SK-N-SH (cell line): ENCODE data around the gene DNPEP. TPM values are rescaled to one million over a fixed set of nuclear protein-coding genes. Genes with fewer than 3 reads are reported as not detected.

Source experiments
- CTCF ChIA-PET: fragments of 300-600, 350-600 bp; formaldehyde crosslinking; extraction: SDS; loops from one replicate; lab custom pipeline; 2021; lab: Yijun Ruan, JAX
- POLR2A ChIA-PET: fragments of 350-600 bp; sonication (Branson Sonifier 250); formaldehyde crosslinking; extraction: SDS; loops from one replicate; lab custom pipeline; 2020; ENCODE audit warnings: antibody characterized with exemption, inconsistent platforms; lab: Yijun Ruan, JAX
- DNase-seq: peaks from one replicate; pipeline ENCODE4 v3.0.0; 2012
- H2AFZ ChIP-seq: fragments of 200-600 bp; sonication (generic); 2 replicates; pipeline ENCODE4 v1.8.1; 2016; ENCODE audit warnings: antibody characterized with exemption, mild to moderate bottlenecking, low read depth
- H3F3A ChIP-seq: fragments of 200-600 bp; sonication (generic); replicated peaks from 2 replicates; pipeline ENCODE3; 2016; ENCODE audit warnings: antibody characterized with exemption, mild to moderate bottlenecking; ENCODE audit not compliant: insufficient read depth
- H3K27ac ChIP-seq, 2 experiments: fragments of 200-500 bp in 1 of 2; fragments of 200-600 bp in 1 of 2; sonication (Bioruptor generic) in 1 of 2; sonication (generic), shearing (Covaris generic) in 1 of 2; 2 replicates each; pipeline versions ENCODE4 v1.5.1 to v1.6.1; 2014 to 2016; ENCODE audit warnings: low read depth in 2 of 2, inconsistent platforms in 1 of 2, low read length in 1 of 2, mild to moderate bottlenecking in 1 of 2, mixed read lengths in 1 of 2
- H3K27me3 ChIP-seq: fragments of 200-600 bp; sonication (generic), shearing (Covaris generic); 2 replicates; pipeline ENCODE4 v1.6.1; 2016; ENCODE audit warnings: mixed run types; ENCODE audit not compliant: insufficient read depth
- H3K36me3 ChIP-seq, 2 experiments: fragments of 200-500 bp in 1 of 2; fragments of 200-600 bp in 1 of 2; sonication (Bioruptor generic) in 1 of 2; sonication (generic) in 1 of 2; replicated peaks in 1 of 2; 2 replicates each; pipeline versions ENCODE3 to v1.5.1; 2014 to 2016; ENCODE audit warnings: low read length in 1 of 2, mild to moderate bottlenecking in 1 of 2; ENCODE audit not compliant: insufficient read depth in 2 of 2, control insufficient read depth in 1 of 2
- H3K4me1 ChIP-seq, 2 experiments: fragments of 200-500 bp in 1 of 2; fragments of 200-600 bp in 1 of 2; sonication (Bioruptor generic) in 1 of 2; sonication (generic), shearing (Covaris generic) in 1 of 2; 2 replicates each; pipeline versions ENCODE4 v1.5.1 to v1.6.1; 2014 to 2016; ENCODE audit warnings: low read depth in 1 of 2, low read length in 1 of 2, mixed run types in 1 of 2; ENCODE audit not compliant: insufficient read depth in 2 of 2, control insufficient read depth in 1 of 2
- H3K4me2 ChIP-seq: fragments of 200-600 bp; sonication (generic), shearing (Covaris generic); 2 replicates; pipeline ENCODE4 v1.6.1; 2017; ENCODE audit warnings: mixed run types
- H3K4me3 ChIP-seq, 2 experiments: fragments of 200-500 bp in 1 of 2; fragments of 200-600 bp in 1 of 2; sonication (Bioruptor generic) in 1 of 2; sonication (generic), shearing (Covaris generic) in 1 of 2; 2 replicates each; pipeline versions ENCODE4 v1.5.1 to v1.8.1; 2014 to 2016; ENCODE audit warnings: low read depth in 2 of 2, inconsistent platforms in 1 of 2, low read length in 1 of 2, mild to moderate bottlenecking in 1 of 2, mixed read lengths in 1 of 2, moderate library complexity in 1 of 2
- H3K79me2 ChIP-seq: fragments of 200-600 bp; sonication (generic); 2 replicates; pipeline ENCODE4 v1.8.1; 2017; ENCODE audit warnings: mild to moderate bottlenecking; ENCODE audit not compliant: insufficient read depth
- H3K9ac ChIP-seq: fragments of 200-600 bp; sonication (generic); 2 replicates; pipeline ENCODE4 v1.6.1; 2017; ENCODE audit warnings: mixed run types
- H3K9me2 ChIP-seq: fragments of 200-600 bp; sonication (generic); 2 replicates; pipeline ENCODE4 v1.6.1; 2017; ENCODE audit warnings: mixed run types
- H3K9me3 ChIP-seq: fragments of 200-600 bp; sonication (generic); 2 replicates; pipeline ENCODE4 v1.6.1; 2017; ENCODE audit warnings: mixed run types, mild to moderate bottlenecking, moderate library complexity
- H4K20me1 ChIP-seq: fragments of 200-600 bp; sonication (generic); 2 replicates; pipeline ENCODE4 v1.6.1; 2017; ENCODE audit warnings: mild to moderate bottlenecking, mixed run types; ENCODE audit not compliant: insufficient read depth
- CHD2 ChIP-seq: fragments of 150-350 bp; IDR thresholded peaks from 2 replicates; pipeline ENCODE4 v1.6.1; 2018; ENCODE audit warnings: low read length; ENCODE audit not compliant: partially characterized antibody
- EP300 ChIP-seq, 2 experiments: IDR thresholded peaks; 2 replicates each; pipeline versions ENCODE4 v1.4.0 to v1.6.1; 2012; ENCODE audit warnings: borderline replicate concordance in 1 of 2, low read depth in 1 of 2, low read length in 1 of 2
- FOSL2 ChIP-seq: IDR thresholded peaks from 2 replicates; pipeline ENCODE4 v1.4.0; 2012; ENCODE audit warnings: low read depth, mild to moderate bottlenecking, moderate library complexity, borderline replicate concordance
- FOXM1 ChIP-seq: IDR thresholded peaks from 2 replicates; pipeline ENCODE4 v1.4.0; 2012; ENCODE audit warnings: low read depth, mild to moderate bottlenecking
- GATA2 ChIP-seq: sonication (generic); formaldehyde crosslinking; IDR thresholded peaks from 2 replicates; pipeline ENCODE4 v1.5.0; 2020; ENCODE audit warnings: mild to moderate bottlenecking, missing genetic modification reagents
- JUND ChIP-seq: IDR thresholded peaks from 2 replicates; pipeline ENCODE4 v1.4.0; 2012
- MAX ChIP-seq: IDR thresholded peaks from 2 replicates; pipeline ENCODE4 v1.4.0; 2012; ENCODE audit warnings: low read depth
- MEF2A ChIP-seq: IDR thresholded peaks from 2 replicates; pipeline ENCODE4 v1.4.0; 2012; ENCODE audit warnings: low read depth, borderline replicate concordance
- MXI1 ChIP-seq: IDR thresholded peaks from 2 replicates; pipeline ENCODE4 v1.6.1; 2012; ENCODE audit warnings: mild to moderate bottlenecking, low read depth, low read length, improper control_type of control experiment
- NFIC ChIP-seq: IDR thresholded peaks from 2 replicates; pipeline ENCODE4 v1.4.0; 2012; ENCODE audit warnings: borderline replicate concordance
- RAD21 ChIP-seq: IDR thresholded peaks from 2 replicates; pipeline ENCODE4 v1.6.1; 2012; ENCODE audit warnings: mild to moderate bottlenecking, low read length
- RCOR1 ChIP-seq: fragments of 150-350 bp; IDR thresholded peaks from 2 replicates; pipeline ENCODE4 v1.6.1; 2017; ENCODE audit warnings: antibody characterized with exemption, low read length
- RFX5 ChIP-seq: IDR thresholded peaks from 2 replicates; pipeline ENCODE4 v1.6.1; 2012; ENCODE audit warnings: mild to moderate bottlenecking, improper control_type of control experiment, low read length
- RXRA ChIP-seq: IDR thresholded peaks from 2 replicates; pipeline ENCODE4 v1.4.0; 2012; ENCODE audit warnings: low read depth, mild to moderate bottlenecking, borderline replicate concordance
- TAF1 ChIP-seq: IDR thresholded peaks from 2 replicates; pipeline ENCODE4 v1.6.1; 2012; ENCODE audit warnings: low read depth, mild to moderate bottlenecking, low read length, moderate library complexity, borderline replicate concordance
- TCF12 ChIP-seq: IDR thresholded peaks from 2 replicates; pipeline ENCODE4 v1.4.0; 2012
- USF2 ChIP-seq: fragments of 150-350 bp; IDR thresholded peaks from 2 replicates; pipeline ENCODE4 v1.6.1; 2017; ENCODE audit warnings: antibody characterized with exemption, low read length, low read depth, borderline replicate concordance
- YY1 ChIP-seq: IDR thresholded peaks from 2 replicates; pipeline ENCODE4 v1.4.0; 2012; ENCODE audit warnings: low read depth, mild to moderate bottlenecking
- whole genome bisulfite sequencing: methylation state at CpG from one replicate; pipeline ENCODE4 v1.1.6; 2017; ENCODE audit warnings: low lambda C conversion rate; 5-methylcytosine and 5-hydroxymethylcytosine counted together
- polyA plus RNA-seq, 3 experiments: library from polyadenylated mRNA; depleted of rRNA; stranded (reverse); fragments of >200 nt; gene quantifications; 2 replicates each; pipeline ENCODE4 v1.2.3, GENCODE V29; 2012
- TF ChIP-seq, protein P1 (sequence below): fragments of 200-600 bp; sonication (generic); IDR thresholded peaks from 2 replicates; pipeline ENCODE4 v1.6.1; 2017; ENCODE audit warnings: antibody characterized with exemption, mild to moderate bottlenecking, moderate library complexity
- TF ChIP-seq, protein P2 (sequence below): IDR thresholded peaks from 2 replicates; pipeline ENCODE4; 2012

DNPEP gene
- polyA plus RNA-seq, 1 of the 3 experiments (the other 2 are of a cell fraction), result 80.7 TPM

DNA sequence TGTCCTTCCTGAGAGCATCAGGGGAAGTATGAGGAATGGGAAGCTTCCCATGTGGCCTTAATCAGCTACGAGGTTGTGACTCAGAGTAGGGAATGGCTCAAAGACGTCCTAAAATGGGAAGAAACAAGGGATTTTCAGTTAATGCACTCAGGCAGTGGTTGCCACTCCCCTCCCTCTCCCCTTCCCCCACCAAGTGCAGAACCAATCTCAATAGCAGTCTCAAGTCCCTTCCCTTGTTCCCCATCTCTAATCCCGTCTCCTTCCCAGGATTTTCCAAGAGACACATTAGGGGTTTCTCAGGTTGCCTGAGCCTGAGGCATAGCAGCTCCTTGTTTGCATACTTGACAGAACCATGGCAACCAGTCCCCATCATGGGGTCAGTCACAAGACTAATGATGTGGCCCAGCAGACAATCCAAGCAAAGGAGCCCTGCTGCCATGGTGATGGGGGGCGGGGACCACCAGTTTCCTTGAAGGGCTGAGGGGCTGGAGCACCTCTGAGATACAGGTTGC lies 36.9 kb downstream of the DNPEP start:
- H3F3A ChIP-seq, result no peaks in the 10 kb centered on the region
- no peaks in the 10 kb centered on the region for H3K9me2 ChIP-seq
- DNase-seq, result no peak
- POLR2A ChIA-PET, result no interaction called here
- no peaks in the 10 kb centered on the region for H3K79me2 ChIP-seq
- H3K36me3 ChIP-seq, result no peaks in the 10 kb centered on the region
- WGBS, result 32% methylated on average over 3 of the region's 4 CpGs
- H3K4me3 ChIP-seq, result no peak overlapping the region
- no peaks in the 10 kb centered on the region for H4K20me1 ChIP-seq
- H3K9ac ChIP-seq, result no peak overlapping the region
- no peak overlapping the region for H3K4me2 ChIP-seq
- CTCF ChIA-PET, result interaction anchor here (0.9 to 4.5 kb wide), 7 partner anchors 11 to 210 kb away, joined by 3 to 20 read pairs (median 11); no protein-coding TSS in a partner anchor
- H3K27me3 ChIP-seq, result peaks cover 5% of the 10 kb centered on the region; the same call in 1 of the 2 replicates
- H3K9me3 ChIP-seq, result no peaks in the 10 kb centered on the region
- H3K27ac ChIP-seq, result peak overlapping the region in 1 of 2 experiments; percentile 60; a peak in 2 of 4 replicates
- TF ChIP-seq MXI1 (no peak), YY1 (no peak), CHD2 (no peak), RCOR1 (no peak), GATA2 (no peak), EP300 (IDR thresholded peaks at IDR 0.05; ENCODE audit: borderline replicate concordance in 1 of 2, low read depth in 1 of 2, low read length in 1 of 2) (no peak), RFX5 (no peak), MAX (0 out of 2 replicates have a peak, but pooled peaks have one; percentile 19), RAD21 (no peak), RXRA (no peak), JUND (no peak), USF2 (no peak), MEF2A (no peak), FOXM1 (no peak), TAF1 (no peak), NFIC (no peak), TCF12 (peak; percentile 61), FOSL2 (peak; percentile 37; the same call in 1 of the 2 replicates)
- TF ChIP-seq, protein P1, sequence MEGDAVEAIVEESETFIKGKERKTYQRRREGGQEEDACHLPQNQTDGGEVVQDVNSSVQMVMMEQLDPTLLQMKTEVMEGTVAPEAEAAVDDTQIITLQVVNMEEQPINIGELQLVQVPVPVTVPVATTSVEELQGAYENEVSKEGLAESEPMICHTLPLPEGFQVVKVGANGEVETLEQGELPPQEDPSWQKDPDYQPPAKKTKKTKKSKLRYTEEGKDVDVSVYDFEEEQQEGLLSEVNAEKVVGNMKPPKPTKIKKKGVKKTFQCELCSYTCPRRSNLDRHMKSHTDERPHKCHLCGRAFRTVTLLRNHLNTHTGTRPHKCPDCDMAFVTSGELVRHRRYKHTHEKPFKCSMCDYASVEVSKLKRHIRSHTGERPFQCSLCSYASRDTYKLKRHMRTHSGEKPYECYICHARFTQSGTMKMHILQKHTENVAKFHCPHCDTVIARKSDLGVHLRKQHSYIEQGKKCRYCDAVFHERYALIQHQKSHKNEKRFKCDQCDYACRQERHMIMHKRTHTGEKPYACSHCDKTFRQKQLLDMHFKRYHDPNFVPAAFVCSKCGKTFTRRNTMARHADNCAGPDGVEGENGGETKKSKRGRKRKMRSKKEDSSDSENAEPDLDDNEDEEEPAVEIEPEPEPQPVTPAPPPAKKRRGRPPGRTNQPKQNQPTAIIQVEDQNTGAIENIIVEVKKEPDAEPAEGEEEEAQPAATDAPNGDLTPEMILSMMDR, result no peak
- TF ChIP-seq, protein P2, sequence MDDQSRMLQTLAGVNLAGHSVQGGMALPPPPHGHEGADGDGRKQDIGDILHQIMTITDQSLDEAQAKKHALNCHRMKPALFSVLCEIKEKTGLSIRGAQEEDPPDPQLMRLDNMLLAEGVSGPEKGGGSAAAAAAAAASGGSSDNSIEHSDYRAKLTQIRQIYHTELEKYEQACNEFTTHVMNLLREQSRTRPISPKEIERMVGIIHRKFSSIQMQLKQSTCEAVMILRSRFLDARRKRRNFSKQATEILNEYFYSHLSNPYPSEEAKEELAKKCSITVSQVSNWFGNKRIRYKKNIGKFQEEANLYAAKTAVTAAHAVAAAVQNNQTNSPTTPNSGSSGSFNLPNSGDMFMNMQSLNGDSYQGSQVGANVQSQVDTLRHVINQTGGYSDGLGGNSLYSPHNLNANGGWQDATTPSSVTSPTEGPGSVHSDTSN, result no peak
- no peaks in the 10 kb centered on the region for H3K4me1 ChIP-seq
- H2AFZ ChIP-seq, result no peak overlapping the region
